SK-N-MC (cell line): ENCODE data around the gene CFAP90.

Source experiments
- EZH2 ChIP-seq: fragments of 200-600 bp; sonication (generic); IDR thresholded peaks from one replicate; pipeline ENCODE4 v1.6.1; 2017; ENCODE audit warnings: antibody characterized with exemption
- POLR2AphosphoS5 ChIP-seq: IDR thresholded peaks from 2 replicates; pipeline ENCODE4 v1.6.1; 2012; ENCODE audit warnings: mild to moderate bottlenecking, low read depth, low read length, borderline replicate concordance

DNA sequence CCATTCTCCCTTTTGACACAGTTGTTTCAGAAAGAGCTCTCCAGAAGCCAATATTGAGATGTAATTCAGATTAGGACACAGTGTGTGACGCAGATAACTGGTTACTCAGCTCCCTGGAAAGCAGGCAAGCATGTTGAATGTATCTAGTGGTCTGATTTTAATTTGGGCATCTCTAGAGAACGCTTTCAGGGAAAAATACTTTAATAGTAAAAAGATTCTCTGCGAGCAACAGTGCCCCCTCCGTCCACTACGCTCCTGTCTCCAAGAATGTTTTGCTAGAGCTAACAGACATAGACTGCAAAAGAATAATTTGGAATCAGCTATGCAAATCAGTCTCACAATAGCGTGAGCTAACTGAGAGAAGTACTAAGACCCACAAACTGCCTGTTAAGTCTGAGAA, 23.3 kb downstream of the CFAP90 start:
- no peak for TF ChIP-seq EZH2
- TF ChIP-seq POLR2AphosphoS5: no peak
